Testis (tissue), 2 donors: Measurements from ENCODE around the gene TLX1.

Source experiments
- CTCF ChIP-seq, 3 experiments: fragments of 450-650 bp in 2 of 3; fragments of 200-600 bp in 1 of 3; sonication (generic) in 1 of 3; IDR thresholded peaks; one replicate each; pipeline ENCODE4 v1.5.1; 2016 to 2019; ENCODE audit warnings: antibody characterized with exemption in 3 of 3, mild to moderate bottlenecking in 2 of 3, moderate library complexity in 1 of 3
- POLR2A ChIP-seq: fragments of 450-650 bp; IDR thresholded peaks from one replicate; pipeline ENCODE4 v1.6.1; 2017; ENCODE audit warnings: antibody characterized with exemption, mild to moderate bottlenecking, moderate library complexity

- TF ChIP-seq CTCF (IDR thresholded peaks at IDR 0.05) = no peak
- TF ChIP-seq POLR2A = no peak
Measured at GRCh38 chr10:101155896-101156295, 24.8 kb downstream of the TLX1 start.
